HL-60 (cell line): ENCODE results near the gene TUBGCP2.

Experiments used
- POLR2AphosphoS5 ChIP-seq: IDR thresholded peaks from 2 replicates; pipeline ENCODE4 v1.6.1; 2012; ENCODE audit warnings: low read depth
- TF ChIP-seq, protein P1 (sequence below): IDR thresholded peaks from one replicate; pipeline ENCODE4 v1.5.1; 2011; ENCODE audit warnings: low read length, control low read depth, inconsistent platforms; ENCODE audit not compliant: insufficient read depth
- TF ChIP-seq, protein P2 (sequence below): IDR thresholded peaks from 2 replicates; pipeline ENCODE4 v1.6.1; 2012; ENCODE audit warnings: low read depth; ENCODE audit not compliant: insufficient replicate concordance

DNA sequence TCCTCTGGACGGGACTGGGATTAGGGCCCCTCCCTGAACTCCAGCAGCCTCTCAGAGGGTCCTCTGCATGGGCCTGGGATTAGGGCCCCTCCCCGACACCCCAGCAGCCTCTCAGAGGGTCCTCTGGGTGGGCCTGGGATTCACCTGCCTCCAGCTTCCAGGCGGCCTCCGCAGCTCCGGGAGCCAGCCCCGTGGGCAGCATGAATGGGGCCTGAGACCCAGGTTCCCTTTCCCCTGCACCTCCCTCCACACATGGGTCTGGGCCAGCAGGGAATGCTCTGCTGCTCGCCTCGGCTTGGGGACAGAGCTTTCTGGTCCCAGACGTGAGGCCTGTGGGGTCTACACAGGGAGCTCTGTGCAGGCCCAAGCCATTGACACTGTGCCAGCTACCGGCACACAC, 5.5 kb downstream of the TUBGCP2 start:
- TF ChIP-seq, protein P1, sequence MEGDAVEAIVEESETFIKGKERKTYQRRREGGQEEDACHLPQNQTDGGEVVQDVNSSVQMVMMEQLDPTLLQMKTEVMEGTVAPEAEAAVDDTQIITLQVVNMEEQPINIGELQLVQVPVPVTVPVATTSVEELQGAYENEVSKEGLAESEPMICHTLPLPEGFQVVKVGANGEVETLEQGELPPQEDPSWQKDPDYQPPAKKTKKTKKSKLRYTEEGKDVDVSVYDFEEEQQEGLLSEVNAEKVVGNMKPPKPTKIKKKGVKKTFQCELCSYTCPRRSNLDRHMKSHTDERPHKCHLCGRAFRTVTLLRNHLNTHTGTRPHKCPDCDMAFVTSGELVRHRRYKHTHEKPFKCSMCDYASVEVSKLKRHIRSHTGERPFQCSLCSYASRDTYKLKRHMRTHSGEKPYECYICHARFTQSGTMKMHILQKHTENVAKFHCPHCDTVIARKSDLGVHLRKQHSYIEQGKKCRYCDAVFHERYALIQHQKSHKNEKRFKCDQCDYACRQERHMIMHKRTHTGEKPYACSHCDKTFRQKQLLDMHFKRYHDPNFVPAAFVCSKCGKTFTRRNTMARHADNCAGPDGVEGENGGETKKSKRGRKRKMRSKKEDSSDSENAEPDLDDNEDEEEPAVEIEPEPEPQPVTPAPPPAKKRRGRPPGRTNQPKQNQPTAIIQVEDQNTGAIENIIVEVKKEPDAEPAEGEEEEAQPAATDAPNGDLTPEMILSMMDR, result no peak
- TF ChIP-seq POLR2AphosphoS5, result no peak
- TF ChIP-seq, protein P2, sequence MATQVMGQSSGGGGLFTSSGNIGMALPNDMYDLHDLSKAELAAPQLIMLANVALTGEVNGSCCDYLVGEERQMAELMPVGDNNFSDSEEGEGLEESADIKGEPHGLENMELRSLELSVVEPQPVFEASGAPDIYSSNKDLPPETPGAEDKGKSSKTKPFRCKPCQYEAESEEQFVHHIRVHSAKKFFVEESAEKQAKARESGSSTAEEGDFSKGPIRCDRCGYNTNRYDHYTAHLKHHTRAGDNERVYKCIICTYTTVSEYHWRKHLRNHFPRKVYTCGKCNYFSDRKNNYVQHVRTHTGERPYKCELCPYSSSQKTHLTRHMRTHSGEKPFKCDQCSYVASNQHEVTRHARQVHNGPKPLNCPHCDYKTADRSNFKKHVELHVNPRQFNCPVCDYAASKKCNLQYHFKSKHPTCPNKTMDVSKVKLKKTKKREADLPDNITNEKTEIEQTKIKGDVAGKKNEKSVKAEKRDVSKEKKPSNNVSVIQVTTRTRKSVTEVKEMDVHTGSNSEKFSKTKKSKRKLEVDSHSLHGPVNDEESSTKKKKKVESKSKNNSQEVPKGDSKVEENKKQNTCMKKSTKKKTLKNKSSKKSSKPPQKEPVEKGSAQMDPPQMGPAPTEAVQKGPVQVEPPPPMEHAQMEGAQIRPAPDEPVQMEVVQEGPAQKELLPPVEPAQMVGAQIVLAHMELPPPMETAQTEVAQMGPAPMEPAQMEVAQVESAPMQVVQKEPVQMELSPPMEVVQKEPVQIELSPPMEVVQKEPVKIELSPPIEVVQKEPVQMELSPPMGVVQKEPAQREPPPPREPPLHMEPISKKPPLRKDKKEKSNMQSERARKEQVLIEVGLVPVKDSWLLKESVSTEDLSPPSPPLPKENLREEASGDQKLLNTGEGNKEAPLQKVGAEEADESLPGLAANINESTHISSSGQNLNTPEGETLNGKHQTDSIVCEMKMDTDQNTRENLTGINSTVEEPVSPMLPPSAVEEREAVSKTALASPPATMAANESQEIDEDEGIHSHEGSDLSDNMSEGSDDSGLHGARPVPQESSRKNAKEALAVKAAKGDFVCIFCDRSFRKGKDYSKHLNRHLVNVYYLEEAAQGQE, result no peak
